NCI-H460 (cell line): ENCODE results near the gene PDIA6. TPM values are rescaled to one million over a fixed set of nuclear protein-coding genes. Genes with fewer than 3 reads are reported as not detected.
"Not testable (repeated sequence)": the region's sequence is repeated elsewhere in the genome, so short reads cannot be mapped to it uniquely, and the experiment has no call there.

ENCODE experiments used
- DNase-seq: peaks from one replicate; pipeline ENCODE4 v3.0.0-alpha.2; 2016; ENCODE audit warnings: low read depth; ENCODE audit errors: extremely low read depth
- total RNA-seq: library from RNA; depleted of rRNA; stranded (reverse); fragments of >200 nt; shearing (Covaris generic); gene quantifications from 2 replicates; pipeline ENCODE4 v1.2.3, GENCODE V29; 2014

The PDIA6 gene
- total RNA-seq, 1 experiment from 2014 or later, result 548 TPM

GRCh38 chr2:10783421-10783820 lies 29.2 kb downstream of the PDIA6 start:
- DNase-seq, result no peak

GRCh38 chr2:10781746-10782145 lies 30.8 kb downstream of the PDIA6 start:
- DNase-seq, result no peak

- DNase-seq, result not testable (repeated sequence)
These were observed 31.8 kb downstream of the PDIA6 start for GRCh38 chr2:10780821-10781220.

GRCh38 chr2:10780491-10780820 lies 32.1 kb downstream of the PDIA6 start:
- no peak for DNase-seq

DNA sequence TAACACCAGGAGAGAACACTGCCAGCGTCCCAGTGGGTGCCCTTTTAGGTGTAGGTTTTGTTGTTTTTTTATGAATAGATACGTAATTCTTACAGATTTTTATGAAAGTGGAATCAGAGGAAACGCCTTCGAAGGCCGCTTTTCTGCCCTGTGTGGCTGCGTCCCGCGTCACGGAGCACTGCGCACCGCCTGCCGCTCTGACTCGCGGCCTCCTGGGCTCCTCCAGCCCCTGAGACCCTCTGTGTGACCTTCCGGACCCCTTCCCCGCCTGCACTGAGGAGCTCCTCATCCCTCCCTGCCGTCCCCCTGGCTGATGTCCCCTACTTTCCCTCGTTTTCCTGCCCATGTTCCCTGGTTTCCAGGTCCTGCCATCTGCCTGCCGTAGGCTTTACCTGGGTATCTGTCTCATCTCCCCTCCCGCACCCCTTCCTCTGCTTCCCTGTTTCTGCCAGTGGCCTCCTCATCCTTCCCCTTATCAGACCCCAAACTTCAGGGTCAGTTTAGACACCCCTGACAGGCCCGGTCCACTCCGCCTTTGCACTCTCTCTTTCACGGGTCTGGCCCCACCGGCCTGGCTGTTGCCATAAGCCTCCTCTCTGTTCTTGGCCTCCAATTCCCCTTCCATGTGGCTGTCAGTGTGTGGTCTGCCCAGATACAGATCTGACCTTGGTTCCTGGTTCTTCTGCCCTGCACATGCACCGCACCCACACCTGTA lies 32.7 kb downstream of the PDIA6 start:
- DNase-seq, result no peak

DNA sequence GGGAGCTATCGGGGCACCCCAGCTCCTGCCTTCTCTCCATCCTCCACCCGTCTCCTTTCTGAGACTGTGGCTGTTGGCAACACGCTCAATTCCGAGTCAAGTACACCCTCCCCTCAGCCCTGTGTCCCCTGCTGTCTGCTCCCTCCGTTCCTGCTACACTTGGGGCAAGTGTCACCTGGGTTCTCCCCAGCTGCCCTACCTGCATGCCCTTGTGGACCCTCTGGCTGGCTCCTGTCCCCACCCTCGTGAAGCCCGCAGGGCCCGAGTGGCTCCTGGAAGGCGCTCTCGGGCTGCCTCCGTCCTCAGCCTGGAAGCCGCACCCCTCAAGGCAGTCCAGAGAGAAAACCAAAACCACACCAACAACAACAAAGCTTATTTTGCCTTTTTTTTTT lies 33.9 kb downstream of the PDIA6 start:
- DNase-seq, result no peak

DNA sequence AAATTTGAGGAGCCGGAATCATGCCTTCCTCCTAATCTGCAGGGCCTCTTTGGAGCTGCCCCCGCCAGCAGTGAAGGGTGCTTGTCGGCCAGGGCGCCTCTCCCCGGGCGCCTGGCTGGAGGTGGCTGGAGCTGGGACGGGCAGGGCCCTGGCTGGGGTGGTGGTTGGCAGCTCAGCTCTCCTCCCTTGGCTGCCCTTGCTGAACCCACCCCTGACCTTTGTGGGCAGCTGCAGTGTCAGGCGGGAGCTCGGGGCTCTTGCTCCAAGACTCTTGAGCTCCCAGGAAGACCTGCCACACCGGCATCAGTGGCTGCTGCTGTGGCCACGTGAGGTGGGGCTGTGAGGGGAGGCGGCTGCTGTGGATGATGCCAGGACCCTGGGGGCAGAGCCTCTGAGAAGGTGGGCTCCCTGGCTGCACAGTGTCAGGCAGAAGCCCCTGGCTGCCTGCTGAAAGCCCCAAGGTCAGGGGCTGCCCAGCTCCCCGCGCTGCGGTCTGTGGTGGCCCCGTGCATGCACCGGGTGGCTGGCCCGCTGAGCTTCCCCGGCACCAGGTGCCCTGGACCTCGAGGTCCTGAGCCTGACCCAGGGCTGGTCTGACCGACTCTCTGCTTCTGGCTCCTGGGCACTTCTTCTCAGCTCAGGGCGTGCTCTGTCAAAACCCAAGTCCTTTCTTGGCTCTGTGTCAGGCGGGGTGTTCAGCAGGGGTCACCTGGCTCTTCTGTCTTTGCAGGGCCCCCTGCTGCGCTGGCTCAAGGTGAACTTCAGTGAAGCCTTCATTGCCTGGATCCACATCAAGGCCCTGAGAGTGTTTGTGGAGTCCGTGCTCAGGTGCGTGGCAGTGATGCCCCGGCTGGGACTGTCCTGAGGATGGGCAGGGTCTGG lies 34.5 kb downstream of the PDIA6 start:
- DNase-seq, result no peak

DNA sequence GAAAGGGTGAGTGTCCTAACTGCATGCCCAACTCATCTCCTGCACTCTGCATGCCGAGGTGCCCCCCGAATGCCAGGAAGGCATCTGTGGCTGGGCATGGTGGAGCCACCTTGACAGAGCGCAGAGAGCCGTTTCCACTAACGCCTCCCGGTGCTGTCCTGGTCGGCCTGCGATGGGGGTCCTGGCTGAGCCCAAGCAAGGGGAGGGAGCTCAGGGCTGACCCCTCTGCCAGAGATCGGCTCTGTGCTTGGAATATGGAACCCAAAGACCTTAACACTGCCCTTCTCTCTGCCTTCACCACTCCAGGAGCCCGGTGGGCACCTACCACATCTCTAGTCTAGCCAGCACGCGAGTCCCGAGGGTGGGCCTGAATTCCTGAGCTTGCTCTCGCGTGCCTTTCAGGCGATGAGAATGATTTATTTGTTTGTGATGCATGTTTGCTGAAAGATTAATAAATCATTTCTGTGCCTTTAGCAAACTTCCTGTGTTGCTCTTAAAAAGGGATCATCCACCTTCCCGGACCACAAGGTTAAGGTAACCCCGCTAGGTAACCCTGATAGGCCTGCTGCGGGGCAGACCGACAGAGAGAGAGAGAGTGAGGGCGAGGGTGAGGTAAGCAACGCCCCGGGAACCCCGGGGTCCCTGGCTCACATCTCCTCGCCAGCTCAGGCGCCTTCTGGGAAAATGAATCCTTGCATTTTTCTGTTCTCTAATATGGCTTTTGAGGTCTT lies 35.3 kb downstream of the PDIA6 start:
- no peak for DNase-seq

DNA sequence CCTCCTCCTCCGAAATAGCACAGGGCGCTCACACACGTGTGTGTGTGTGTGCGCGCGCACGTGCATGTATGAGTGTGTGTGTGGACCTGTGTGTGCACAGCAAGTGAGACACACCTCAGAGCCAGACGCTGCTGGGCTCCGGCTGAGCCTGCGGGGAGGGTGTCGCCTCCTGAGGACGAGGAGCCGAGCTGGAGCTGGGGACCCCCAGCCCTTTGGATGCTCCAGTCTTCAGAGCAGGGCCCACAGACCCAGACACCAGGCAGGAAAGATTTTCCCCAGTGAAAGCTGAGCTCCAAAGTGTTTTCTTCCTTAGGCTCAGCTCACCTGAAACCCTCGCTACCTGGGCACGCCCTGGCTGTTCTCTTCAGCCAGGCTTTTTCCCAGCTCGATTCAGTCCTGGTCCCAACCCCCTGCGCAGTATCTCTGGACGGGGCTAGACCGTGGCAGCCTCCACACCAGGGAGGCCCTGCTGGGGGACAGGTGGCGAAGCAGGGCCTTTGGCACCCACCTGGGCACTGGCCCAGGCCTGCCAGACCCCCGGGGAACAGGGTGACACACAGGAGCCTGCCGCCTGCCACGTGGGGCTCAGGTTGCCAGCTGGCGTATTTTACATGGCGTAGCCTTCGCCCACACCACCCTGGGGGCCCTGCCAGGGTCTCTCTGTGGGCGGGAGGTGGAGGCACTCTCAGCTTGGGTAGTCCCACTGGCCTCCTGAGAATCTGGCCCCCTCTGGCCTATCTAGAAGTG lies 36.2 kb downstream of the PDIA6 start:
- DNase-seq, result no peak

DNA sequence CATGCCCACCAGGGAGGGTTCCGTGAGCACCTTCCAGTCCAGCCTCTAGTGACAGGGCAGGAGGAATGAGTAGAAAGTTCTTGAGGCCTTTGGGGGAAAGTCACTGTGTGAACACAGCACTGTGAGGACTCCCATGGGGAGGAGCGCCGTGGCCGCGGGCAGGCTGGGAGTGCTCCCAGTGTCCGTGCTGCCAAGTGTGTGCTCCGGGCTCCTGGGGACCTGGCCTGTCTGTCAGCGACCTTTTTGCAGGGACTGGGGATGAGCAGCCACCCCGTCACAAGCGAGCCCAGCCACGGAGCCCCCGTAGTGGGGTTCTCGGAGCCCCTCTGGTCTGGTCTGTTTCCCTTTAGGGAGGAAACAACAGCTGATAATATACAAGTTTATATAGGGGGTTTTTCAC lies 36.8 kb downstream of the PDIA6 start:
- DNase-seq, result no peak

DNA sequence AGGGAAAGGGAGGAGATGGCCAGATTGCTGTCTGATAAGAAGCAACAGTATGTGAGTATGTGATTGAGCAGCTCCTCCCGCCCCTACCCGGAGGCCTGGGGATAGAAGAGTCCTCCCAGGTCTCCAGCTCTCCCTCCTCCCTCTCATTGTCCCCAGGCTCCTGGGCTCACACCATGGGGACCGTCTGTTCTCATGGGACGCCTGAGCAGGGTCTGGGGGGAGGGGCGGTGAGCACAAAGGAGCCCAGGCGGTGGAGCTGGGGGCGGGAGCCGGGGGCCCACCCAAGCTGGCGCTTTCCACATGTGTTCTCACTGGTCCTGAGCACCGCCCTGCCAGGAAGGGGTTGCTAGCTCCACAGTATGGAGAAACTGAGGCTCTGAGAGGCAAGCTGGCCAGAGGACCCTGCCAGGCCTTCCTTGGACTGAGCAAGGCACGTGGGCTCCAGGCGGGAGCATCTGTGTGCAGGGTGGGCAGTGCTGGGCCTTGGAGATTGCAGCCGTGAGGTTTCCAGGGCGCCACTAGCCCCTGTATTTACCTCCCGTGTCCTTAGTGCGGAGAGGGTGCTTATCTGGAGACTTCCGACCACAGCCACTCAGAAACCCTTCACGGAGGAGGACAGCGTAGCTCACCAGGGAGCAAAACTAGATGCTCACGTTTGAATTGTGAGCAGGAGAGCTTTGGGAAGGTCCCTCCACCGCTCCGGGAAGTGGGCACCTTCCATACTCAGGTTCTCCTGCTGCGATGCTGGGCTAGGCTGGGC lies 37.4 kb downstream of the PDIA6 start:
- no peak for DNase-seq

DNA sequence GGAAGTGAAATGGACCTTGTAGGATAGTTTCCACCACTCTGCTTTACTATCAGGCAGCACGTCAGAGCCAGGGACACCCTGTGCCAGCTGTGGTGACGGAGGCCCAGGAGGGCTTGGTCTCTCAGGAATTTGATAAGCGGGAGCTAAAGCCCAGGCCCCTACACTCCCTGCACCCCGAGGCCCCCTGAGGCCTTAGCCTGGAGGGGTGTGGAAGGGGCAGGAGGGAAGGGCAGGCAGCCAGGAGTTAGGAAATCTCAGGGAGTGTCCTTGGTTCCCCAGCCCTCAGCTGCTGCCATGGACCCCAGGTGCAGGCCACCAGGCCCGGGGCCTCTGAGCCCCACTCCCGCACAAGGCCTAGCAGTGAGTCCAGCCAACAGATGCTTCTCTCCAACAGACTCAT lies 38.2 kb downstream of the PDIA6 start:
- no peak for DNase-seq

- no peak for DNase-seq
These were observed 38.7 kb downstream of the PDIA6 start for GRCh38 chr2:10773821-10774341.

- DNase-seq, result no peak
These were observed 39.7 kb downstream of the PDIA6 start for GRCh38 chr2:10772868-10773215.

DNA sequence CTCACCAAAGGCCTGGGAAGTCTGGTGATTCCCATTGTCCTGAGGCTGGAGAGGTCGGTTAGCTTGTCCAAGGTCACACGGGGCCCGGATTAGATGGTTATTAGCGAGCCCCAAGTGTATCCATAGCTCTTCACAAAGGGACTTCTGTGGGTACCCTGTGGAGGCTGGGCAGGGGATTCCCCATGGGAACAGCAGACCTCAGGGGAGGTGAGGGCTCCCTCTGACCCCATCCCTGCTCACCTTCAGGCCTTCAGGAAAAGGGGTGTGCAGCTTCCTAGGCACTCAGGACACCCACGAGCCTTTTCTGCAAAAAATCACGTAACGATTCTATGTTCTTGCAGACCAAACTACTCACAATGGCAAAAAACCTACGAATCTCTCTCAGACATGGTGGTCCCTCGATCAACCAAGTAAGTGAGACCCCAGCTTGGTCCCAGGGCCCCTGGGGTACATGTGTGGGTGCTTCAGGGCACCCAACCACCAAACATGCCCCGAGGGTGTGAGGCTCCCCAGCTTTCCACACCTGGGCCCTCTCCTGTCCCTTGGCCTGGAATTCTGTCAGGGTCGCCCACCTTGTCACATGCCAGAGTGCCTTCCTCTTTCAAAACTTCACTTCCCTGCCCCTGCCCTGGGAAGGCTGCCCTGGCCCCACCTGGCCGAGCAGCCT lies 40.3 kb downstream of the PDIA6 start:
- no peak for DNase-seq

- no peak for DNase-seq
These were observed 40.8 kb downstream of the PDIA6 start for GRCh38 chr2:10771786-10772185.

DNA sequence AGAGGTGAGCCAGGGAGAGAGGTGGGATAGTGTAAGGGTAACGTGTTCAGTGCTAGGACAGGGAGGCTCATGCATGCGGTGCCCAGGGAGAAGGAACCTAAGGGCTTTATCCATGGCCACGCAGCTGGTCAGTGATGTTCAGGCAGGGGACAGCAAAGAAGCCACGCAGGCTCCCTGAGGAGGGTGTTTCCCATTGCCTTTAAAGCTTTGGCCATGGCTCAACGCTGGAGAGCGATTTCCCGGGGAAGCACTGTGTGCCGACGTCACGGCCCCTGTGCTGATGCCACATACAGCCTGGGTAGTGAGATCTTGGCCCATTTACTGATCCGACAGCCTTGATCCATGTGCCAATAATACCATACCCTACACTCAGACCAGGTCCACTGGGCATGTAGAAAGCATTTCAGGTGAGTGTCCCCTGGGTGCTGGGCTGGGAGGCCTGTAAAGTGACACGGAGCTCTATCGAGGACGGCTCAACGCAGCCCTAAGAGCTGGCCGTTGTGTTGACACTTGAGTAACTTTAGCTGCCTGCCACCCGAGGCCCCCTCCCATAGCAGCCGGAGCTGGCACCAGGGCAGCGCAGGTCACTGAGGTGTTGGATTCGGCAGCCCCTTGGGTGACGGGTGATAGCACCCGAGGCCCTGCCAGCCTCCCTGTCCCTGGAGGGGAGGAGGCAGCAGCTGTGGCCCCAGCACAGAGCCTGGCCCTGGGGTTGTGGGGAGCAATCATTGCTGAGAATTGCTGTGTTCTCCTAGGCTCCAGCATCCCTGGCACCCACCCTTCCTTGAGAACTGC lies 41.4 kb downstream of the PDIA6 start:
- DNase-seq, result no peak

DNA sequence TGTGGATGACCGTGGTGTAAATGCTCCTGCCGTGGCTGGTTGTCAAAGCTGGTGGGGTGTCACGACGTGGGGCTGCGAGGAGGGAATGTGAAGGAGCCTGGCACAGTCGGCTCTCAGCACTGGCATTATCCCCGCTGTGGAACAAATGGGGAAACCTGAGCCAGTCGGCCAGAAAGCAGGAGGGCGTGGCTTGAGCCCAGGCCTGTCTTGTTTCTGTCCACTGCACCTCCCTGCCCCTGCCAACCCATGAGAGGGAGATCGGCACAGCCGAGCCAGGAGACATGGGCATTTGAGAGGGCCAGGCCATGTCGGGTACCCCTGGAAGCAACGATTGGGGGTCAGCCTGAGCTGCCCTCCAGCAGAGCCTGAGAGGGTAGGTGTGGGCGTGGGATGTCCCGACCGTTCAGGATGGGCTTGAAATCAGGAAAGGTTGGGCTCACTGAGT lies 44.5 kb downstream of the PDIA6 start:
- no peak for DNase-seq

GRCh38 chr2:10765914-10766313 lies 46.7 kb downstream of the PDIA6 start:
- no peak for DNase-seq
